NCI-H446 treated with DMSO at 0.1 percent for 48 hours (cell line): ENCODE results near the gene CCDC177.
A peak's percentile ranks its signal among the peaks of the same experiment; 100 is the strongest.

Source experiments
- DNase-seq: peaks from one replicate; lab custom pipeline; 2025; lab: John Stamatoyannopoulos, UW

CCDC177 gene

DNA sequence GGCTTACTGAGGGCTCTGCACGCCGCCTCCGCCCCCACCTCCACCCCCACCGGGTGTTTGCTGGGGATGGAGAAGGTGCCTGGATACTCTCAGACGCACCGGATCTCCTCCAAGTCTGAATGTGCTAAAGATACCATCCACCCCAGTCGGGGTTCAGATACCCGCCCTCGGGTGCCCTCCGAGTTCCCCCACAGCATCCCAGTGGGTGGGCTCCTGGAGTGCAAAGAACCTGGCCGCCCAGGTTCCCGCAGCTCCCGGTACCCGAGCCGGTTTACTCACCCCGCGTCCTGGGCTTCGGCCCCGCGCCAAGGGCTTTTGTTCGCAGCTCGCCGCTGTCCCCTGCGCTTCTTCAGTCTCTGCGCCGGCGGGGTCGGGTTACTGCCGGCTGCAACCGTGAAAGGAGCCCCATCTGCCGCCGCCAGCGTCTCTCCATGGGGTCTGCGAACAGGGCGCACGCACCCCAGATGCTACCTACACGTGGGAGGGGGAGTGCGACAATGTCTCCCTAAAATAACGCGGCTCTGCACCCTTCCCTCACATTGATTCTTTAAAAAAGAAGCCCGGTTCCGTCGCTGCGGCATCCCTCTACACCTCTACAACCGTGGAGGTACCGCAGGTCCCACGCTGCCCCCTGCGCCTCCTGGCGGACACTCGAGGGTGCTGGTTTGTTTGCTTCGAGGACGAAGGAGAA is at the start of gene CCDC177:
Gene CCDC177 (minus strand): TSS at position 609 of the 691 bp plus-strand sequence. CDS start 1,249 bp downstream, outside the sequence.
- DNase-seq, result no peak

DNA sequence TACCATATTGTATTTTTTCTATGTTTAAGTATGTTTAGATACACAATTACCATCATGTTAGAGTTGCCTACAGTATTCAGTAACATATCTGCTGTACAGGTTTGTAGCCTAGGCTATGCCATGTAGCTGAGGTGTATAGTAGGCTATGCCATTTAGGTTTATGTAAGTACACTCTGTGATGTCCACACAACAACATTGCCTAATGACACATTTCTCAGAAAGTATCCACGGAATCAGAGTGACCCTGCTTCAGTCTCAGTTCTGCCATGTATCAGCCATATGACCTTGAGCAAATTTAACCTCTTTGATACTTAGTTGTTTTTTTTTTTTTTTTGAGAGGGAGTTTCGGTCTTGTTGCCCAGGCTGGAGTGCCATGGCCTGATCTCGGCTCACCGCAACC is 49.5 kb upstream of the CCDC177 start:
- DNase-seq, result no peak

DNA sequence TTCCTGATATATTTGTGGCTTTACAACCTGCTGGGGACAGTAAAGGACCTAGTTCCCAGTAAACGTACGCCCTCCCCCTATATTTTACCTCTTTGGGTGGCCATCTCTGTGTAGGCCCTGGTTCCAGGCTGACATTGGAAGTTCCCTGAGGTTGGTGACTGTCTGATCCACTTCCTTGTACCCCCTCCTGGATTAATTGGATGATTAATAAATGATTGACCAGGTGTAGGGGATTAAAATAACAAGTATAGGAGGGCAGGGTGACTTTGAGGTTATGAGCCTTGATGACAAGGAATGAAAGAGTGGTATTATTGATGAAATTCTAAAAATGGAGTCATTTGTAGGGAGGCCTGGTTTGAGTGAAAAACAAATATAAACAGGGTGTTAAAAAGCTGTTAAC is 46.3 kb upstream of the CCDC177 start:
- DNase-seq, result no peak

DNA sequence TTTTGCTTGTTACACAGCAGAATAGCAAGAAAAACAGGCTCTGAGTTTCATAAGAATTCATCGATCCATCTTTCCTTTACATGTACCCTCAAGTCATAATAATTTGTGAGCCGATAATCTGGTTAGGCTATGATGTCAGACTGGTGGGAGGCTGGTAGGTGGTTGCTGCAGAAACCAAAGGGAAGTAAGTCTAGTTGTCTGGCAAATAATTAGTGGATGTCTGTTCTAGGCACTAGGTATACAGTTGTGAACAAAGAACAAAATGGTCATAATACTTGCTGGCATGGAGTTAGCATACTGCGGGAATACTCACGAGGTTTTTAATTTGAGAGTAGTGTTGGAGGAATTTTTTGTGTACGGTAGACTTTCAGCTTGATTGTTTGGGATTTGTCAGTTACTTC is 45.5 kb upstream of the CCDC177 start:
- no peak for DNase-seq

DNA sequence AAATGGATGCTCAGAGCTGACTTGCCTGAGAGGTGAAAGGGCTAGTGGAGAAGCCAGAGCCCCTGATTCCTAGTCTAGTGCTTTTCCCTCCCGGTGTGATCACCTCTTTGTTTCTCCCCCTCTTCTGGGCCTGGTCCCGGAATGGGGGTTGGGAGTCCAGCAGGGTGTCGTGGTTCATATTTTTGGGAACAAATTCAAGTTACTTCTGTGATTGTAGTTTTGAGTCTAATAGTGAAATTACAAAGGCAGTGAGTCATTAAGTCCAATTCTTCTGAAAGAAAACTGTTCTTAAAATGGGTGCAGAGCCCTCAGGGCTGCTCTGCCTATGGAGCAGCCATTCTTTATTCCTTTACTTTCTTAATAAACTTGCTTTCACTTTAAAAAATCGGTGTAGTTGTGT is 44.3 kb upstream of the CCDC177 start:
- no peak for DNase-seq

DNA sequence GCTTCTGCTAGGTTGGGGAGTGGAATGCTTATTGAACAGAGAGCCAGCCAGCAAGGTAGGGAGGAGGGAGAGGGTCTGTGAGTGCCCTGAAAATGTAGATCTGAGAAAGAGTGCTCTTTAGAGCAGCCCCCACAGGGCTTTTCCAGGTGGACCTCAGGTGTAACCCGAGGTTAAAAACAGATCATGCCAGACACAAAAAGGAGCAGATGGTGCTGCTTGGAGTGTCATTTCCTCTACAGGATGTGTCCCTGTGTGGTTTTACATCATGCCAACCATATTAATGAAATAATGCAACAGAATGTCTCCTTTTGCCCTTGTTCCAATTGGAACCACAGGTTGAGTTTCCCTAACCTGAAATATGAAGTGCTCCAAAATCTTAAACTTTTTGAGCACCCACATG is 43.1 kb upstream of the CCDC177 start:
- no peak for DNase-seq

DNA sequence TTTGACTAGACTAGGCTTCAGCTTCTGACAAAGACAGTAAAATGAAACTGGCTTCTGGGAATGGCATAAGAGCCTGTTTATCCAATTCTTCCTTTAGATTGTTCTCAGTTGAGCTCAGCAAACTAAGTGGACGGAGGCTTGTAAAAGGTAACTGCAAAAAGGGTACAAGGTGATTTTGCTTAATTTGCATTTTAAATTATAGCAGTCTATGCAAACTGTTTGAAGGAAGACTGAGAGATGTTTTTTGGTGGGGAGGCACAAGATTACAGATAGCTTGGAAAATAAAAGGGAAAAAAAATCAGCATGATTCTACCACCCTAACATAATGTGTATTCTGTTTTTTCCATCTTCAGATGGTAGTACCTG is 41.7 kb upstream of the CCDC177 start:
- DNase-seq, result no peak

DNA sequence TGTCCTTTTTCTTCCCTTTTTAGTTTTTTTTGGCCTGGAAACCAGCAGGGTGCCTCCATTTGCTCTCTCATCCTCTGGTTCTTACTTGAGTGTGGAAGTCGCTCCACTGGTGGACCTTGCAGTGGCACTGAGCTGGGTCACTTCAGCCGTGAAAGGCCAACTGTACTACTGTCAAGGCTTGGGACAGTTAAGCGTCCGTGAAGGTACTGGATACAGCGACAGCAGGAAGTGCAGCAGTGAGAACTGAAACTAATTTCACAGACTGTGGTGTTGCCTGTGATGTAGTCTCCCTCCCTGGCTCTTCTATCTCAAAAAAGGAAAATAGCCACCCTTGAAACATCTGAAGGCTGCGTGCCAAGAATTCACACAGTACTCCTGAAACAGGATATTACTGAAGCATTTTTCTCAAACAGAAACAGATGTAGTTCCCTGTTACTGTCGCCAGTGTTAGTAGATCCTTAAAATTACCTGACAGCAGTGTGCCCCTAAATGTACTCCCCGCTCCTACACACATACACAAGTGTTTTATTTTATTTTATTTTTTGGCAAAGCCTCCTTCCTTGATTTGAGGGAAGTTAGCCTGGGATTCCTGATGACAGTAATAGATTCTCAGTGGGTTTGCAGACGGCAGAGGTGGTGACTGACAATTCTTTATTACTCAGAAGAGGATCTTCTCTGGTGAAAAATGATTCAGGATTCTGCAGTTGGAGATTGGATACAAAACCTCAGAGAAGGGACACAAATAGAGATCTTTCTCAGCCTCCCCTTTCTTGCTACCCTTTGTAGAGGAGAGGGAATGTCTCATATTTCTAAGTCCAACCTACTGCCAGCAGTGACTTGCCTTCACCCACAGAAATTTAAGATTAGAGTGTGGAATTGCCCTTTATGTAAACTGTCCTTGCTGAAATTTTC is 41.1 kb upstream of the CCDC177 start:
- peak; percentile 41 for DNase-seq

DNA sequence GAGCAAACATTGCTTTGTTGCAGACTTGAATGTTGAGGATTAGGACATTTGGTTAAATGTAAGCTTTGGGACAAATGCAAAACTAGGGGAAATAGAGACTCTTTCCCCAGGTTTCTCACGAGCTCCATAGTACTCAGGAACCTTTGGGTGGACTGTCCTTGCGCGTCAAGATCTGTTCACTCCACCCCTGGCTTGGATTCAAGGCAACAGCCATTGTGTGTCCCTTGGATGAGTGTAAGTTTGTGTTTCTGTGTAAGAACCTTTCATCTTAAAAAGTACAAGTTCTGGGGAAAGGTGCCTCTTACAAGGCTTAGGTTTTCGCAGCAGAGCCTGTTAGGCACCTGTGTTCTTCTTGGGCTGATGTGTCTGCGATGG is 40.4 kb upstream of the CCDC177 start:
- DNase-seq, result no peak

DNA sequence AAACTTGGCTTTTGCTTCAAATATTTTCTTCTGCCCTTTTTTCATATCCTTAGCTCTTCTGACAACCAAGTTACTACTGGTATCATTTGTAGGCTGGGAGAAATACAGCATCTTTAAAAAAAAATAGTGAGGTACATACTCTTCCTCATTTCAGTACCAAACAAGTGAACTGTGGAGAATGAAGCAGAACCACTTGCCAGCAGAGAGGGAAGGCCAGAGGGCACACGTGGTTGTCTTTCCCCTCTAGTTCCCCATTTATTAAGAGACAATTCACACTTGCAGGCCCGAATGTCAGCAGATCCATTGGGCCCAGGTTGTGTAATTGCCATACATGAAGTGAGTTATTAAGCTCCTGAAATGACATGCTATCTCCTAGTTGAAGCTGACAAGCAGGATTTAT is 39.9 kb upstream of the CCDC177 start:
- DNase-seq, result no peak

DNA sequence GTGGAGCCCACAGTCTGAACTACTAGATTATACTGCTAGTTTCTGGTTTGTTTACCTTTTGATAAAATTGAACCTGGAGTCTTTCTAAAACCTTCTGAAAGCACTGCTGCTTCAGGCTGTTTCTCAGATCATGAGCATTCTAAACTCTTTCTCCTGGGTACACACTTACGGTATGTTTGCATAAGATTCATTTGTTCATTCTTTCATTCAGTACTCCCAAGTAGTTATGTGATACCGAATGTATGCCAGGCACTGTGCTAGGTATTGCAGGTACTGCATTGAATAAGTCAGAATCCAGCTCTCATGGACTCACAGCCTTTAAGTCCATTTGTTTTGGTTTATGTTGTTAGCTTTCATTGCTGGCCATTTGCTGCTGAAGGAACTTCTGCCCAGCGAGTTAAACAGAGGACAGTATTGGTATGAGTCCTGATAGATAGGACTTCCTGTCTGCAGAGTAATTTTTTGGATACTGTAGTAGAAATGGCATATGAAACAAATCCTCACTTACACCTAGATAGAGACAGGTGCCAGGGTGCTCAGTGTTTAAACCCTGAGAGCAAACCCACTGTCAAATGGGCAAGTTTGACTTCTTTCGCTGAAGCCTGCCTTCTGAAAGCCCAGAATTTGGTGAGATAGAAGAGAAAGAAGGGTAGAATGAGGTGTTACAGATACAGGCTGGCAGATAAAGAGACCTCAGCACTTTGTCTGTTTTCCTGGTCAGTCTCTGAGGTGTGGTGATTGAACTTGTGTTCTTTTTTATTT is 38.8 kb upstream of the CCDC177 start:
- DNase-seq, result no peak

DNA sequence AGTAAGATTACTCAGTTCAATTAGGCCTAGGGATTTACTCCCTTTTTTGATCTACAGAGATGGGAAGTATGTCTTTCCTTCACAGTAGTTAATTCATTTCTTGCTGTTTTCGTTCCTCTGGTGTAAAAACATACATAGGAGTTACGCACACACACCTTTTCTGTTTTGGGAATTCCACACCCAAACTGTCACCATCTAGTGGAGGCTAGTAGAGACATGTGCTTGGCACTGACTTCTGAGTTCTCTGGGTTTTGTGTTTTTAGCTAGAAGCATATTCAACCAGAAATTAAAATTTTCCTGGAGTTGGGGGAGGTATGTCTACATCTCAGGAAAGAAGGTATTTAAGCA is 38.1 kb upstream of the CCDC177 start:
- DNase-seq, result no peak

DNA sequence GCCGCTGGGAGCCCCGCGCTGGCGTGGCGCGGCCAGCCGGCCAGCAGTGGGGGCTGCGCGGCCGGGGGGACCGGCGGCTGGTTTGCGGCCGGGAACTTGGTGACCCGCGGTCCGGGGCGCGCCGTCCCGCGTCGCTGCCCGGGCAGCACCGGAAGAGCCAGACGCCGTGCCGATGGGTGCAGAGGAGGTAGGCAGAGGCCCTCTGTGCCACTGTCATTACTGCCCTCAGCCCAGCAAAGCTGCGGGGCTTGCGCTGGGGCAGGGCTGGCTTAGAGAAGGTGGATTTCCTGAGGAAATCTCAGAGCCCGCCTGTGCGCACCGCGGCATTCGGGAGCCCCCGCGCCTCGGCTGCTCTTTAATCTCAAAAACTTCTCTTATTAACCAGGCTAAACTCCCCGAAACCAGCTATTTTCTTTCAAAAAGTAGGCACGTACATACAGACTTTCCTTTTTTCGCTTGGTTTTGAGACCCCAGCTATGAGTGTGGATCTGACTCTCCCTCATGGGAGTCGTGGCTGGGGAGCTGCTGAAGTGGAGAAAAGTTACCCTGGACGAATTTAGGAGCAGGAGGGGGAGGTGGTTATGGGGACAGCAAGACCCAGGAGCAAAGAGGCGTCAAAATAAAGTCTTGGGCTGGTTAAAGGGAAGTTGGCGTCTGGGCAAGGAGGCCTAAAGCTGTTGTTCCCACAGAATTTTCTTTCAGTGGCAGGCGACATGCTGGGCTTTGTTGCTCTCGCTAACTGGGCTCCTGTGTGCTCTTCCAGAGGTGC is 37.5 kb upstream of the CCDC177 start:
- no peak for DNase-seq

DNA sequence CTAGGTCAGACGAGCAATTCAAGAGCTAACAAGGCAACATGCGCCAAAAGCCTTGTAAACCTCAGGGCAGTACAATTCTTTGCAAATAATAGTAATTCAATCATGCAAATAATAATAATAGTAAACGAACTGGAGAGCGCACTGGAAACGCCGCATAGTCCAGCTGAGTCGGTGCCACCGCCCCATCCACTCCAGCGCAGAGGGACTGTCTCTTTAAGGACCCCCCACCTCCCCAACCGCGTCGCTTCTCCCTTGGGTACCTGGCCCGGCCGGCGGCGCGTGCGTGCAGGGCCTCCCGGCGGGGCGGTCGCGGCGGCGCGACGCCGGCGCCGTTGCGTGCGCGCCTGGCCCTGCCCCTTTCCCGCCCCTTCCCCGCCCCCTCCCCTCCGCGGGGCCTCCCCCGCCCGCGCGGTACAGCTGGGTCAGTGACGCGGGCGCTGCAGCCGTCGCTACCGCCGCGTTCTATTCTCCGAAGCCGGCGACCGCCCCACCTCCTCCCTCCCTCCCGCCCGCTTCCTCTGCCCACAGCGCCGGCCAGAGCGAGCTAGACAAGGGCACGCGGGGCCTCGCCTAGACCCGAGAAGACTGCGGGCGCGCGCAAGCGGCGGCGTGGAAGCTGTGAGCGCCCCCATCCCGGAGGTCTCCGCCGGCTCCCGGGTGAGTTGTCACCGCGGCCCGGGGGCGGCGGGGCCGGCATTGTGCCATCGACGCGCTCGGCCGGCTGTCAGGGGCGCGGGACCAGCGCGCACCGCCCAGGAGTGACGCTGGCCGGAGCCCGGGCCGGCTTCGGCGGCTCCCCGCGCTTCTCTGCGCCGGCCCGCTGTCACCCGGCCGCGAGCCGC is 36.7 kb upstream of the CCDC177 start, which contains the start of gene SUSD6:
Gene SUSD6 (plus strand): TSS at position 425 of the 842 bp plus-strand sequence. CDS start 46,997 bp downstream, outside the sequence.
- peak; percentile 78 for DNase-seq

DNA sequence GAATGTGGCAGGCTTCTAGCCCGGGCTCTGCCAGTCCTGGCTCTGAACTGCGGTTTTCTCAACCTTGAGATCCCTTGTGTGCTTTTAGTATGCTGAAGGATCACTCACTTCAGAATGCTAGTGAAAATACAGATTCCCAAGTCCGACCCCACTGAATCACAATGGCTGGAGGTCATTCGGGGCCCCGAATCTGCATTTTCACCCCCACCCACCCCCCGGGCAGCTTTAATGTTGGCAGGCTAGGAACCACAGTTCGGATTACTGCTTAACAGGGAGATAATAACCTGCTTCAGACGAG is 36.2 kb upstream of the CCDC177 start:
- DNase-seq, result no peak

DNA sequence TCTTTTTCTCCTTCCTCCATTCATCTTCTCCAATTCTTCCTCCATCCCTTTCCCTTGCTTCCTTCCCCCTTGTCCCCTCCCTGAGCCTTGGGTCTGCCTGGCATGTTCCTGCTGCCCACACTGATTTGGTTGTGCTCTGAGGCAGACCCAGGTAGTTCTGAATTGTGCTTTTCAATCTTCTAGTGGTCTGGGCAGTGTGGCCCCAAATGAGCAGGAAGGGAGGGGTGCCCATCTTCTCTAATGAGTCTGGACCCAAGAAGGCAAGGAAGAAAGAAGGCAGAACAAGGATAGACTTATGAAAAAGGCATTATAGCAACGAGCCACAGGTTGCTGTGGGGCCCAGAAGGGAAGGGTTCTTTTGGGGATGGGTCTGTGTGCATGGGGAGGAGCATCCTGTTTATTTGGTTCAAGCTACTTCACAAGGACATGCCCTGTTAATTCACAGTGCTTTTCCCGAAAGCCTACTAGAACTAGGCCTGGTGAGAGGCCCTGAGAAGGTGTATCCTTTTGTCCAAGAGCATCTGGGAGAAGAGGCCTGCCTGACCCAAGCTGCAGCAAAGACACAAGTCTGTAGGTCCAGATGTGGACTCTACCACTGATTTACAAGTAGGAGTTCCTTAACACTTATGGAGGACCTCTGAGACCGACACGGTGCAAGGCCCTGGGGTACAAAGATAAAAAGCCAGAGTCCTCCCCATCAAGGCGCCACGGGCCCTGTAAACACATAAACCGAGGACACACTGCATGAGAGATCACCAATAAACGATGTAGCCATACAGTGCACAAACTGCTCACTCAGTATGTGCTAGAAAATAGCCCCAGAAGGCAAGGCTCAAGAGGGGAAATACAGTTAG is 35.6 kb upstream of the CCDC177 start:
- no peak for DNase-seq

DNA sequence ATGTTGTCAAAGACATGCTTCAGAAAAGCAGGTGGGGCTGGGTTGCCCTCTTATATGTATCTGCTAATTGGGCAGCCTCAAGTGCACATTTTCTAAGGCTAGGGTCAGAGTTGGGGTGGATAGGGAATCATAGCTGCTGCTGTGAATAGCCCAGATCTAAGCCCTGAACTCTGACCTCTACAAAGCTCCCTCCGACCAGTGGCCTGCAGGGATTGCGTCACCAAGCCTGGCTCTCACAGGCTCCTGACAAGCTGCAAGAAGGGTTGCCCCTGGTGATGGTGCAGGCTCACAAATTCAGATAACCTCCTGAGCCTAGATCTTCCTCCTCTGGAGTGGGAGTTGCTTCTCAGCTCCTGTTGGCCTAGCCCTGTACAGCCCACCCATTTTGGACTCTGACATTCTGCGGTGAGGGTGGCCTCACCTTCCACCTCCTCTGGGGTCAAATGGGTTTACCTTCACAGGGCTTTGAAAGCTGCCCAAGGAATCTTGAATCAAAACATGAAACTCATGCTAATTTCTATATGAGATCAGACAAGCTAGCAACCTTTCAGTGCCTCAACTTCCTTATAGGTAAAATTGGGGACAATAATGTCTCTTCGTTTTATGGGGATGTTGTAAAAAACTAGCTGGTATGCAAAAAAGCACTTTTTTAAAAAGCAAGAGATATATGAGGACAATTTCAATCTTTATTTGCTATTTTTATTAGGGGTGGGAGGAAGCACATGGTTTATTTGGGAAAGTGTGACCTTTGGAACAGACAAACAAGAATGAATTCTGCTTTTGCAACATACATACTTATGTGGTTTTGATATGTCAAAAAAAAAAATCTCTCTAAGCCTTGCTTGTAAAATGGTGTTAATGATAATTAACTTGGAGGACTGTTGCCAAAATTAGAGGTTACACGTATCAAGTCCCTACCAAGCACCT is 31.9 kb upstream of the CCDC177 start:
- no peak for DNase-seq

DNA sequence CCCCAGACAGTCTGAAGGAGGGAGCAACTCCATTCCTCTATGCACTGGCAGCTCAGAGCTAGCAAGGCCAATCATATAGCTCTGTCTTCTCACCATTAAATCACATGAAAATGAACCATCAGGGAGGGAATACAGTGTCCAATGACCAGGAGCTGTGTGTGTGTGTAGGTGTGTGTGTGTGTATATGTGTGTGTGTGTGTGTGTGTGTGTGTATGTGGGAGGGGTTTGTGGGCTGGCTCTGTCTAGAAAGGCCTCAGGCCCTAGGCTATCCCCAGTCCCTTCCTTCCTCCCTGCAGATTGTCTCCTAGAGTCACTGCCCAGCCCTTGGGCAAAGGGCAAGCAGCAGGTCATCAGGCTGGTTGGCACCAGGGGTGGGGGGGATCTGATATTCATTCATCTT is 31.1 kb upstream of the CCDC177 start:
- no peak for DNase-seq

DNA sequence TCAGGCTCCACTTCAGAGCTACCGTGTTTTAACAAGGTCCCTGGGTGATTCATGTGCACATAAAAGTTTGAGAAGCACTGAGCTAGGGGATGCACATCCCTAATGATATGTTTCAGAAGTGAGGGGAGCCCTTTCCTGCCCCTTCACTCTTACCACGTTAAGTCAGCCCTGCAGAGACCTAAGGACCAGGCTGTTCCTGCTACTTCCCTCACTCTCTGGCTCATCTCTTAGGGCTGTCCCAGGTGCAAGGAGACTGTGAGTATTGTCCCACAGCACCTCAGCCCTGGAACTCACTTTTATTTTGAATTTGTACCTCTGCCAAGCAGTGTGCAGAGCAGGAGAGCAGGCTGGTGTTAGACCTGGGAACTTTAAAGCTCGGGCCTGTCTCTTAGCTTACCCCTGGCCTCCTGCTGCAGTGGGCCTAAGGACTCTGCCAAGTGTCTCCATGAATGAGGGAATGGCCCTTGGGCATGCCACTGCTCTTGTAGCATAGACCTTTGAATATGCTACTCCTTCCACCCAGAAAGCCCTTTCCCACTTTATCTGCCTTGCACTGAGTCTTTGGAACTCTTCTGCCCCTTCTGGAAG is 25.7 kb upstream of the CCDC177 start:
- no peak for DNase-seq
